H1 (cell line): ENCODE measurements around the gene MORC4. TPM values are rescaled to one million over a fixed set of nuclear protein-coding genes. Genes with fewer than 3 reads are reported as not detected.

ENCODE experiments used
- CTCF ChIA-PET: fragments of 300-600 bp; sonication (Branson Sonifier 250); formaldehyde crosslinking; loops from one replicate; lab custom pipeline; 2021; ENCODE audit not compliant: partially characterized antibody; lab: Charles Lee
- POLR2A ChIA-PET: fragments of 300-600 bp; sonication (Branson Sonifier 250); formaldehyde crosslinking; loops from one replicate; lab custom pipeline; 2021; ENCODE audit warnings: inconsistent platforms; ENCODE audit not compliant: partially characterized antibody; lab: Charles Lee
- DNase-seq, 2 experiments: peaks; one replicate each; pipeline versions ENCODE4 v3.0.0 to v3.0.0-alpha.2; 2010 to 2022; ENCODE audit warnings: low spot score in 2 of 2, low read depth in 1 of 2, mixed read lengths in 1 of 2
- FAIRE-seq: peaks from 2 replicates; lab custom pipeline; 2011; peaks lifted over from hg19 to GRCh38; lab: Jason Lieb, UNC
- H2AFZ ChIP-seq: 2 replicates; pipeline ENCODE4 v1.8.1; 2012; ENCODE audit warnings: low read length, inconsistent platforms
- H2AK5ac ChIP-seq: 2 replicates; pipeline ENCODE4 v1.6.1; 2013; ENCODE audit warnings: low read depth, low read length
- H2BK120ac ChIP-seq: replicated peaks from 2 replicates; pipeline ENCODE3; 2013; ENCODE audit warnings: low read depth, low read length, inconsistent platforms
- H2BK12ac ChIP-seq: 2 replicates; pipeline ENCODE4 v1.6.1; 2013; ENCODE audit warnings: low read depth, low read length
- H2BK15ac ChIP-seq: 2 replicates; pipeline ENCODE4 v1.6.1; 2013; ENCODE audit warnings: low read length
- H2BK20ac ChIP-seq: 2 replicates; pipeline ENCODE4 v1.6.1; 2013; ENCODE audit warnings: low read length
- H2BK5ac ChIP-seq: 2 replicates; pipeline ENCODE4 v1.6.1; 2013; ENCODE audit warnings: low read depth, low read length
- H3K14ac ChIP-seq: 2 replicates; pipeline ENCODE4 v1.6.1; 2013; ENCODE audit warnings: inconsistent platforms; ENCODE audit not compliant: insufficient read length
- H3K18ac ChIP-seq: 2 replicates; pipeline ENCODE4 v1.6.1; 2013; ENCODE audit warnings: low read length; ENCODE audit errors: extremely low read depth
- H3K23ac ChIP-seq: 2 replicates; pipeline ENCODE4 v1.6.1; 2013; ENCODE audit warnings: inconsistent platforms; ENCODE audit not compliant: insufficient read length
- H3K23me2 ChIP-seq: 2 replicates; pipeline ENCODE4 v1.6.1; 2013; ENCODE audit warnings: low read depth, low read length
- H3K27ac ChIP-seq: 2 replicates; pipeline ENCODE4 v1.6.1; 2011; ENCODE audit warnings: low read depth, low read length, inconsistent platforms
- H3K27me3 ChIP-seq, 4 experiments: replicated peaks in 1 of 4; 1 replicate in 1 of 4; 2 replicates in 3 of 4; pipeline versions ENCODE4 v1.6.1 to v1.8.1; 2011 to 2013; ENCODE audit warnings: low read length in 3 of 4, mild to moderate bottlenecking in 3 of 4, inconsistent platforms in 2 of 4, mixed read lengths in 2 of 4, moderate library complexity in 1 of 4; ENCODE audit not compliant: control insufficient read depth in 3 of 4, insufficient read depth in 3 of 4; ENCODE audit errors: extremely low read depth in 1 of 4
- H3K36me3 ChIP-seq, 4 experiments: 2 replicates each; pipeline versions ENCODE4 v1.6.1 to v1.8.1; 2011 to 2013; ENCODE audit warnings: mild to moderate bottlenecking in 4 of 4, low read length in 3 of 4, moderate library complexity in 2 of 4, control low read depth in 1 of 4, inconsistent platforms in 1 of 4; ENCODE audit not compliant: insufficient read depth in 4 of 4, control insufficient read depth in 2 of 4
- H3K4ac ChIP-seq: replicated peaks from 2 replicates; pipeline ENCODE3; 2013; ENCODE audit warnings: low read length, low read depth, mixed read lengths, inconsistent platforms; ENCODE audit not compliant: insufficient read length
- H3K4me1 ChIP-seq, 4 experiments: replicated peaks in 1 of 4; 1 replicate in 1 of 4; 2 replicates in 3 of 4; pipeline versions ENCODE4 v1.6.1 to v1.8.1; 2011 to 2013; ENCODE audit warnings: low read length in 3 of 4, inconsistent platforms in 2 of 4, mixed read lengths in 1 of 4; ENCODE audit not compliant: insufficient read depth in 4 of 4, control insufficient read depth in 3 of 4
- H3K4me2 ChIP-seq, 2 experiments: 2 replicates each; pipeline versions ENCODE4 v1.6.1 to v1.8.1; 2011 to 2013; ENCODE audit warnings: low read depth in 2 of 2, low read length in 2 of 2, control low read depth in 1 of 2, inconsistent platforms in 1 of 2, mild to moderate bottlenecking in 1 of 2; ENCODE audit not compliant: insufficient read depth in 1 of 2
- H3K4me3 ChIP-seq, 4 experiments: fragments of 200-600, 300-600 bp in 1 of 4; sonication (generic), shearing (Covaris generic), sonication (Bioruptor Twin) in 1 of 4; 2 replicates each; pipeline versions ENCODE4 v1.5.1 to v1.8.1; 2011 to 2016; ENCODE audit warnings: low read length in 4 of 4, low read depth in 3 of 4, control low read depth in 2 of 4, inconsistent platforms in 2 of 4, mild to moderate bottlenecking in 2 of 4, mixed read lengths in 1 of 4, moderate library complexity in 1 of 4; ENCODE audit not compliant: insufficient read depth in 2 of 4; ENCODE audit errors: extremely low read depth in 1 of 4
- H3K56ac ChIP-seq: replicated peaks from 2 replicates; pipeline ENCODE3; 2013; ENCODE audit warnings: low read depth, mild to moderate bottlenecking, mixed read lengths, low read length, inconsistent platforms; ENCODE audit not compliant: insufficient read length
- H3K79me1 ChIP-seq: 2 replicates; pipeline ENCODE4 v1.6.1; 2013; ENCODE audit warnings: low read depth, low read length, control low read depth
- H3K79me2 ChIP-seq, 2 experiments: 2 replicates each; pipeline versions ENCODE4 v1.6.1 to v1.8.1; 2012 to 2013; ENCODE audit warnings: low read length in 2 of 2, mild to moderate bottlenecking in 2 of 2, inconsistent platforms in 1 of 2; ENCODE audit not compliant: insufficient read depth in 2 of 2, control insufficient read depth in 1 of 2
- H3K9ac ChIP-seq, 4 experiments: replicated peaks in 1 of 4; 1 replicate in 1 of 4; 2 replicates in 3 of 4; pipeline versions ENCODE4 v1.6.1 to v1.8.1; 2011 to 2013; ENCODE audit warnings: low read depth in 3 of 4, low read length in 3 of 4, control low read depth in 2 of 4, mild to moderate bottlenecking in 2 of 4, moderate library complexity in 2 of 4, inconsistent platforms in 1 of 4; ENCODE audit errors: extremely low read depth in 1 of 4
- H3K9me3 ChIP-seq, 2 experiments: 2 replicates each; pipeline versions ENCODE4 v1.6.1 to v1.8.1; 2012 to 2013; ENCODE audit warnings: mild to moderate bottlenecking in 2 of 2, moderate library complexity in 2 of 2, control low read depth in 1 of 2, inconsistent platforms in 1 of 2, low read depth in 1 of 2, low read length in 1 of 2, mixed read lengths in 1 of 2; ENCODE audit not compliant: insufficient read depth in 2 of 2
- H4K20me1 ChIP-seq, 2 experiments: replicated peaks in 1 of 2; 2 replicates each; pipeline versions ENCODE3 to v1.8.1; 2011 to 2013; ENCODE audit warnings: inconsistent platforms in 2 of 2, low read length in 2 of 2, mild to moderate bottlenecking in 1 of 2; ENCODE audit not compliant: insufficient read depth in 2 of 2, control insufficient read depth in 1 of 2
- H4K5ac ChIP-seq: 2 replicates; pipeline ENCODE4 v1.6.1; 2013; ENCODE audit warnings: low read length, low read depth, mixed read lengths, inconsistent platforms; ENCODE audit not compliant: insufficient read length
- H4K8ac ChIP-seq: 2 replicates; pipeline ENCODE4 v1.8.0; 2013; ENCODE audit warnings: mild to moderate bottlenecking, moderate library complexity, low read length, inconsistent platforms; ENCODE audit not compliant: insufficient read depth; ENCODE audit errors: extremely low read depth
- H4K91ac ChIP-seq: replicated peaks from 2 replicates; pipeline ENCODE3; 2013; ENCODE audit warnings: low read length, mixed read lengths, inconsistent platforms; ENCODE audit not compliant: insufficient read length
- ASH2L ChIP-seq: fragments of 200-600, 300-600 bp; sonication (generic); IDR thresholded peaks from one replicate; pipeline ENCODE4 v1.7.1; 2017; ENCODE audit warnings: low read length
- ATF3 ChIP-seq: IDR thresholded peaks from 2 replicates; pipeline ENCODE4 v1.6.1; 2011; ENCODE audit warnings: low read depth, mild to moderate bottlenecking, low read length; ENCODE audit not compliant: insufficient read depth
- CTBP2 ChIP-seq: IDR thresholded peaks from 2 replicates; pipeline ENCODE4 v1.7.0; 2011; ENCODE audit warnings: borderline replicate concordance, mild to moderate bottlenecking, moderate library complexity, mixed read lengths, low read length; ENCODE audit not compliant: insufficient read depth, insufficient read length
- E2F6 ChIP-seq: IDR thresholded peaks from 2 replicates; pipeline ENCODE4 v1.6.1; 2012; ENCODE audit warnings: inconsistent platforms
- GABPA ChIP-seq: IDR thresholded peaks from 2 replicates; pipeline ENCODE4 v1.6.1; 2011; ENCODE audit warnings: mild to moderate bottlenecking, low read length, moderate library complexity, borderline replicate concordance; ENCODE audit not compliant: insufficient read depth
- JUND ChIP-seq: IDR thresholded peaks from 2 replicates; pipeline ENCODE4 v1.6.1; 2011; ENCODE audit warnings: mild to moderate bottlenecking, improper control_type of control experiment, low read length
- RAD21 ChIP-seq, 2 experiments: IDR thresholded peaks in 1 of 2; conservative IDR thresholded peaks in 1 of 2; 2 replicates each; pipeline ENCODE4 v1.6.1; 2011; ENCODE audit warnings: low read depth in 2 of 2, low read length in 2 of 2, improper control_type of control experiment in 1 of 2, inconsistent platforms in 1 of 2, mild to moderate bottlenecking in 1 of 2, moderate library complexity in 1 of 2
- RFX5 ChIP-seq: IDR thresholded peaks from 2 replicates; pipeline ENCODE4 v1.6.1; 2011; ENCODE audit warnings: low read depth, low read length, improper control_type of control experiment, borderline replicate concordance
- RXRA ChIP-seq: IDR thresholded peaks from 2 replicates; pipeline ENCODE4 v1.6.1; 2011; ENCODE audit warnings: low read depth, mild to moderate bottlenecking, low read length, moderate library complexity; ENCODE audit not compliant: insufficient read depth
- SIX5 ChIP-seq: IDR thresholded peaks from 2 replicates; pipeline ENCODE4 v1.6.1; 2011; ENCODE audit warnings: mild to moderate bottlenecking, low read depth, low read length
- SP4 ChIP-seq: IDR thresholded peaks from 2 replicates; pipeline ENCODE4 v1.6.1; 2012; ENCODE audit warnings: low read length, inconsistent platforms
- TAF1 ChIP-seq: IDR thresholded peaks from 2 replicates; pipeline ENCODE4 v1.6.1; 2011; ENCODE audit warnings: mild to moderate bottlenecking, low read depth, low read length
- TBP ChIP-seq: IDR thresholded peaks from 2 replicates; pipeline ENCODE4 v1.6.1; 2011; ENCODE audit warnings: low read depth, low read length, improper control_type of control experiment
- WGBS, 2 experiments: shearing (Covaris generic) in 1 of 2; methylation state at CpG; one replicate each; pipeline versions ENCODE4 v1.1.6 to v1.1.7; 2013 to 2015; ENCODE audit warnings: low lambda C conversion rate in 2 of 2, mixed read lengths in 2 of 2, inconsistent platforms in 1 of 2, low coverage in 1 of 2, missing lambda C conversion rate in 1 of 2; ENCODE audit not compliant: insufficient replicate concordance in 2 of 2, insufficient coverage in 1 of 2, insufficient read length in 1 of 2; ENCODE audit errors: extremely low coverage in 1 of 2, missing lambda C conversion rate in 1 of 2; 5-methylcytosine and 5-hydroxymethylcytosine counted together
- polyA plus RNA-seq, 7 experiments: library from polyadenylated mRNA; depleted of rRNA in 3 of 7; stranded (reverse) in 5 of 7; unstranded in 2 of 7; fragments of >200 nt in 5 of 7; fragments of 200-250 nt in 2 of 7; gene quantifications; 1 replicate in 5 of 7; 2 replicates in 1 of 7; 4 replicates in 1 of 7; pipeline versions ENCODE4 v1.2.1 to v1.2.3, GENCODE V29; 2011 to 2013; ENCODE audit warnings: missing spikeins in 2 of 7, mixed read lengths in 2 of 7
- total RNA-seq: library from RNA; stranded (reverse); fragmentation: NEBNext Ultra II Directional; extraction: Animal tissue kit (Norgen Biotek cat#: 25700); gene quantifications from 2 replicates; pipeline ENCODE4 v1.2.1, GENCODE V29; 2021

Gene MORC4
- total and polyA plus RNA-seq, 2 of the 8 experiments (the other 6 are each of a cell fraction or from before 2014, with no cell fraction given), result 1.4 to 2.5 TPM

- no peak overlapping the region for H3K27ac ChIP-seq
- H3K56ac ChIP-seq, result no peak overlapping the region
- H3K23me2 ChIP-seq, result no peaks in the 10 kb centered on the region
- no peak overlapping the region for H3K18ac ChIP-seq
- no peak overlapping the region for H3K4me3 ChIP-seq
- ChIA-PET POLR2A (no interaction called here), CTCF (interaction anchor here (0.8 to 5.6 kb wide), 7 partner anchors 10 to 123 kb away, joined by 3 to 35 read pairs (median 4); partner anchors contain the start of gene CLDN2)
- no peak overlapping the region for H3K9ac ChIP-seq
- no peak for FAIRE-seq
- H2BK20ac ChIP-seq, result no peak overlapping the region
- H3K79me1 ChIP-seq, result no peaks in the 10 kb centered on the region
- no peak overlapping the region for H2BK15ac ChIP-seq
- TF ChIP-seq ATF3 (no peak), RFX5 (no peak), JUND (no peak), E2F6 (no peak), SP4 (no peak), CTBP2 (no peak), ASH2L (no peak), GABPA (no peak), RAD21 (IDR thresholded peaks at IDR 0.05 in 1 of 2, conservative IDR thresholded peaks at IDR 0.05 in 1 of 2; ENCODE audit: low read depth in 2 of 2, low read length in 2 of 2) (no peak), TAF1 (no peak), SIX5 (no peak), TBP (no peak), RXRA (no peak)
- 89% methylated on average over 1 of the region's 2 CpGs; no CpG with 5 or more reads in 1 of the 2 experiments for WGBS, 2 experiments
- H3K23ac ChIP-seq, result no peak overlapping the region
- H3K4me2 ChIP-seq, result no peak overlapping the region
- DNase-seq, result no peak
- no peak overlapping the region for H2AK5ac ChIP-seq
- H3K79me2 ChIP-seq, result no peaks in the 10 kb centered on the region
- no peak overlapping the region for H4K8ac ChIP-seq
- no peaks in the 10 kb centered on the region for H3K27me3 ChIP-seq
- no peak overlapping the region for H2BK5ac ChIP-seq
- H3K14ac ChIP-seq, result no peak overlapping the region
- no peaks in the 10 kb centered on the region for H3K9me3 ChIP-seq
- no peak overlapping the region for H4K5ac ChIP-seq
- H4K91ac ChIP-seq, result no peak overlapping the region
- H4K20me1 ChIP-seq, result no peaks in the 10 kb centered on the region
- H2BK12ac ChIP-seq, result no peak overlapping the region
- no peaks in the 10 kb centered on the region; a peak in 1 of 7 replicates for H3K4me1 ChIP-seq
- no peak overlapping the region for H3K4ac ChIP-seq
- no peak overlapping the region for H2BK120ac ChIP-seq
- H3K36me3 ChIP-seq, result no peaks in the 10 kb centered on the region
- no peak overlapping the region for H2AFZ ChIP-seq
These were observed 97.3 kb downstream of the MORC4 start for GRCh38 chrX:106902684-106903083.
